ENCODE results near the gene ANAPC7. TPM values are rescaled to one million over a fixed set of nuclear protein-coding genes. Genes with fewer than 3 reads are reported as not detected.

Gene ANAPC7
- total RNA-seq, 4 donors from 2014 or later: 26.0 to 38.4 (median 32.2) TPM

GRCh38 chr12:110347767-110348166 is 55.7 kb downstream of the ANAPC7 start:
- no peak for TF ChIP-seq CTCF (IDR thresholded peaks at IDR 0.05; ENCODE audit: low read depth)

GRCh38 chr12:110345963-110346362 is 57.5 kb downstream of the ANAPC7 start:
- TF ChIP-seq CTCF (IDR thresholded peaks at IDR 0.05; ENCODE audit: low read depth): no peak

- TF ChIP-seq CTCF (IDR thresholded peaks at IDR 0.05; ENCODE audit: low read depth): no peak
These were observed 58.3 kb downstream of the ANAPC7 start for GRCh38 chr12:110345176-110345661.

DNA sequence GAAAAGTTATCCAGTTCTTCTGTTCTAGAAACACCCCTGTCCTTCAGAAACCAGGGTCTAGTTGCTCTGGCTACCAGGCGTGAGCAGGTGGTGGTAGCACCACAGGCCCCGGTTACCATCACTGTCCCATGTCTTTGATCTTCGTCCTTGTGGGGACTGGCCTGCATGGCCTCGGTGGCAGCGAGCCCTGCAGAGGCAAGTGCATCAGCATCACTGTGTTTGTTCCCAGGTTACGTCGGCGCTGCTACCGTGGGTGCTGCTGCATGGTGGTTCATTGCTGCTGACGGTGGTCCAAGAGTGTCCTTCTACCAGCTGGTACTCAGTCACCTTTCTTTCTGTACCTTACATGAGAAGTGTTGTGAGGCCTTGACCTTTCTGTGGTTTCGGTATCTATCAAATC is 58.9 kb downstream of the ANAPC7 start:
- no peak for TF ChIP-seq CTCF (IDR thresholded peaks at IDR 0.05; ENCODE audit: low read depth)

DNA sequence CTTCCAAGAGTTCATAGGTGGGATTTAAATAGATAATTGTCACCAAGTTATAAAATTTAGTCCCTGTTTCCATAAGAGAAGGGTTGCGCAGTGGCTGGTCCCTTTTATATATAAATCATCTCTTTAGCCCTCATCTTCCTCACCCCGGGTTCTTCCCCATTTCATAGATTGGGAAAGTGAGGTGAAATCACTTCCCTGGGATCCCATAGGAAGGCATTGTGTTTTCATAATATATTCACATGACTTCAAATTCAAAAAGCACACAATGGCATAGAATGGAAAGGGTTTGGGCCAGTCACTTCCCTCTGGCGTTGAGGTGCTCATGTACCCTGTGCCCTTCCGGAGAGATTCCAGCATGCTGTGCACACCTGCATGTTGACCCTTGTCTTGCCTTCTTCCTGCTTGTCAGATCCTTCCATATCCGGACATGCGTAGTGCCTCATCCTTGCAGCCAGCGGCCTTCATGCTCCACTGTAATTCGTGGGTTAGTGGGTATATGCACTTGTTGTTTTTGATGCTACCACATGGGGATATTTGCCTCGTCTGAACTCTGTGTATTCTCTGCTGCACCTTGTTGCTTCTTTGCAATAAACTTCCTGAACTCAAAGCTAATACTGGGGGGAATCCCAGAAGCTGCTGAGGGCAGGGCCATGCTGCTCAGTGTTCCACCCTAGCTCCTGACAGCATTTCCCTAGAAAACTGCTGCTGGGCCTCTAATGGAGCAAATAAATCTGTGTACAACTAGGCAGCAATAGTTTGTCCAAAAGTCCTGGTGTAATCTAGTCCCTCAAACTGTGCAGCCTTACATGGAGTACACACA is 59.6 kb downstream of the ANAPC7 start:
- TF ChIP-seq CTCF (IDR thresholded peaks at IDR 0.05; ENCODE audit: low read depth): no peak

GRCh38 chr12:110343114-110343513 is 60.4 kb downstream of the ANAPC7 start:
- TF ChIP-seq CTCF (IDR thresholded peaks at IDR 0.05; ENCODE audit: low read depth): no peak

GRCh38 chr12:110342157-110342556 is 61.4 kb downstream of the ANAPC7 start:
- TF ChIP-seq CTCF (IDR thresholded peaks at IDR 0.05; ENCODE audit: low read depth): no peak
